HG03039 (cell line): ENCODE measurements around the gene COLGALT1.

Experiments
- ATAC-seq: cut with Tn5 transposase; IDR thresholded peaks from one replicate; pipeline ENCODE4 v1.9.1; 2021; ENCODE audit warnings: mild to moderate bottlenecking, moderate library complexity; ENCODE audit not compliant: unreplicated experiment

Gene COLGALT1

DNA sequence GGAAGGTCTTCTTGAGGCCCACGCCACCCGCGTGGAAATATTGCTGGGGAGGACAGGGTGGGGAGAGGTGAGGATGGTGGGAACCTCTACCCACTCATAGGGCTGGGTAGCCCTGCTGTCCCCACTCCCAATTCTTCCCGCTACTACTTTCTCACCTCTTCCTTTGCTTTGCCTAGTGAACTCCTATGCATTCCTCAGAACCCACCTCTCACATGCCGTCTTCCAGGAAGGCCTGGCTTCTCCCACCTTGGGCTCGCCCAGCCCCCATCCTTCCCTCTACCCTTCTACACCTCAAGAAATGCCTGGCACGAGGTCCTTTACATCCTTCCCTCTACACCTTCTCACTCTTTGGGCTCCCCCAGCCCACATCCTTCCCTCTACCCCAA, 62.4 kb downstream of the COLGALT1 start:
- no peak for ATAC-seq

DNA sequence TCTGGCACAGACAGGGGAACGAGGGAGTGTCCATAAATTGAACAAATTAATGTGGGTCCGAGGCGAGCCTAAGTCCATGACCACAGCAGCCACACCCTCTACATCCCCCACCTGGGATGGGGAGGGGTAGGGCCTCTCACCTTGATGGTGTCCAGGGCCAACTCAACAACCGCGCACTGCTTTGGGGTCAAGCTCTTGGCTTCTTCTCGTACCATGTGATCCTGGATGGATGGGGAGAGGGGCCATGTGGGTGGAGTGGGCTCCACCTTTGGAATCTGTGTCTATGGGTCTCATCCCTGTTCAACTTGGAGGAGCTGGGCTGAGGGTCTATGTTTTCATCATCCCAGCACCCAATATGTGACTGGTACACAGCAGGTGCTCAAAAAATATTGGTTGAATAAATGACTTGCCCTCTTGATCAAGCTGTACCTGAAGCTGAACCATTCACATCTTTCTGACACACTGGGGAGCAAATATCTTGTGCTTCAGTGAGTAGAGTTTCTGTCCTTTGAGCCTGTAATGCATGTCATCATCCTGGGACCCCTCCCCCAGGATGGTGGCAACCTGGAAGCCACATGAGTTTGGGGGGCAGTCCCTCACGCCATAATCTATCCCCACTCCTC, 62.9 kb downstream of the COLGALT1 start:
- no peak for ATAC-seq

DNA sequence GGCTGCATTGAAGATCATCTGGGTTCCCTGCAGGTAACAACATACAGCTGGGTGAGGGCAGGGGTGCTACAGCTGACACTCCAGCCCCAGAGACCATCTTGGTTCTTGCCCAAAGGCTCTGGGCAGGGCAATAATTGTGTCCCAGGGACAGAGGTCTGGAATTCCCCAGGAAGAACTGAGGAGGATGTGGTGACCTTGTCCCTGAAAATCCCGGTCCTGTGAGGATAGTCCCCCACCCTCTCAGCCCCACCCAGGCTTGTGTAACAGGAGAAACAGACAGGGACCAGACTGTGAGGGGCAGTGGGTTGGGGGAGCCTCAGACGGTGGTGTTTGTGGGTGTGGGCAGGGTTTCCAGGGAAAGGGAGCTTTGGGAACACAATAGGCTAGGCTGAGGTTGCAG, 63.5 kb downstream of the COLGALT1 start:
- ATAC-seq = no peak

DNA sequence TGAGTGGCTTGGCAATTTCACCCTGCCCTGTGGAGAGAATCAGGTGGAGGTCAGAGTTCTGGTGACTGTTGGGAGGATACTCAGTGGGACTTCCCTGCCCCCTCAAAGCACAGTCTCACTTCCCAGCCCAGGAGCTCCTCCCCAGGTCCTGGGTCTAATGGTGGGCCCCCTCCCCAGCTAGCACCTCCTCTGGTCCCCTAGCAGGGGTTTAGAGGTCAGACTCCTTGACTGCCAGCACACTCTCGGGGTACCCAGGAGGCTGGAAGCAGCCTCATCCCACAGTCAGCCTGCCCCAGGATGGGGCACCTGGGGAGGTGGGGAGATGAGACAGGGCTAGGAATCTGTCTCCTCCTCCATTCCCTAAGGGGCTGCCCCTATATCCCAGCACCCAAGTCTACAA, 65.2 kb downstream of the COLGALT1 start:
- ATAC-seq = no peak

DNA sequence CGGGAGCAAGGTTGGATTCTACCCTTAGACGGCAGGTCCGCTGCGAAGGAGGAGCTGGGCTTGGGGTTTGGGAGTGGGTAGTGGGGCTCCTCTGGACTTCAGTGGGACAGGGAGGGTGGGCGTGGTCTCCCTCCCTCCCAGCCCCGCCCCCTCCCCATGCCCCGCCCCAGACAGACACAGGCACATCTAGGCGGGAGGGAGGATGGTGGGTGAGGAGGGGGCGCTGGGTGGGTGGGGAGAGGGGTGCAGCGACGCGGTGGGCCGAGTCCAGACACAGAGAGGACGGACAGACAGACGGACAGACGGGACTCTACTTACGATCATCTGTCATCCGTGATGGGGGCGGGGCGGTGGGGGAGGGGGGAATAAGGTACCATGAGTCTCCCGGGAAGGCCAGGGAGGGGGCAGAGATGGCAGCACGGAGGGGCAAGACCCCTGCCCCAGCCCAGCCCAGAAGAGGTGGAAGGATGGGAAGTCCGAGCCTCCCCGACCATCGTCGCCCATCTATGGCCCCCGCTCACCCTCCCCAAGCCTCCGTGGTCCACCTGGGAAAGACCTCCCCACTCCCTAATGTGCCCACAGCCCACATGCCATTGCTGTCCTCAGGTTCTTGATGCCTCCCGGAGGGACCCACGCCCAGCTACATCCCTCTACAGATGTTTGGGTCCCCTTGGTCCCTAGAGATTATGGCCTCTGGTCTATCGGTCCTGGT, 67.9 kb downstream of the COLGALT1 start:
- ATAC-seq = no peak

DNA sequence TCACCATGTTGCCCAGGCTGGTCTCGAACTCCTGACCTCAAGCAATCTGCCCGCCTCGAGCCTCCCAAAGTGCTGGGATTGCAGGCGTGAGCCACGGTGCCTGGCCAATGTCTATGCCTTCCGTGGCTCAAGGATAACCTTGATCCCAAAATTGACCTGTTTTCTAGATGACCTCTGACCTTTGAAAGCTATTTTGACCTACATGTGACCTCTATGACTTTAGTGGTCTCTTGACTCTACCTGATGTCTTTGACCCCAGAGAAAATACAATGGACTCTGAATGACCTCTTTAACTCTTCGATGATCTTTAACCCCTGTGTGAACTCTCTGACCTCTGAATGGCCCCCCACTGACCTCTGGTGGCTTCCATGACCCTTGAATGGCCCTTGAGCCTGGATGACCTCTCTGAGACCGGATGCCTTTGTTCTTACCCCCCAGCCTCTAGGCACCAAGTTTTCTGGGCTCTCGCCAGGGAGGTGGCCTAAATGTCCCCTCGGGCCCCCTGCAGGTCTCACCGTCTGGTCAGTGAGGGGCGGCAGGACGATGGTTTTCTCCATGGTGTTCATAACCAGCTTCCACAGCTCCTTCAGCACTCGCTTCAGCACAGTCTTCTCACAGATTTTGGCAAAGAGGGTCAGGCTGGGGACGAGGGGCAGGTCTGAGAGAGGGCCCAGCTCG, 69.0 kb downstream of the COLGALT1 start:
- no peak for ATAC-seq

DNA sequence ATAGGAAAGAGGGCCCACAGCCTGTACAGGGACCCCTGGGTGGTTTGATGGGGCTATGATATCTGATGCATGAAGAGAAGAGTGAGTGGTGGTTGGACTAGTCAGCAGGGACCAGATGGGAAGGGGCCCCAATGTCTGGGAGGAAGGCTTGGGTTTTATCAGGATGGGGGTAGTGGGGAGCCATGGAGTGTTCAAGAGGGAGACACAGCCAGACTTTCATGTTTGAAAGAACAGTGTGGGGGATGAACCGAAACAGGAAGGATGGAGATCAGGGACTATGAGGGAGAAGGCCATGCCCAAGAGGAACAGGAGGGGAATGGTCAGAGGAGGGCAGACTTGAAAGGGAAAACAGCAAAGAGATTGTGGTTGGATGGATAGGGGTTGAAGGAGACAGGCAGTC, 69.6 kb downstream of the COLGALT1 start:
- no peak for ATAC-seq

DNA sequence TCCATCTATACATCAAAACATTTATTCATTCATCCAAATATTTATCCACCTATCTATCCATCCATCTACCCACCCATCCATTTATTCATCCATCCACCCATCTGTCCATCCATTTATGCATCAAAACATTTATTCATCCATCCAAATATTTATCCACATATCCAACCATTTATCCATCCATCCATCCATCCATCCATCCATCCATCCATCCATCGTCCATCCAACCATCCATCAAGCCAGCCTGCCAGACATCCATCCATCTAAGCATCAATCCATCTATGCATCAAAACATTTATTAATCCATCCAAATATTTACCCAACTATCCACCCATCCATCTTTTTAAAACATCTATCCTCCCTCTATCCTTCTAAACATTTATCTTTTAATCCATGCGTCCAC, 70.5 kb downstream of the COLGALT1 start:
- ATAC-seq = no peak

DNA sequence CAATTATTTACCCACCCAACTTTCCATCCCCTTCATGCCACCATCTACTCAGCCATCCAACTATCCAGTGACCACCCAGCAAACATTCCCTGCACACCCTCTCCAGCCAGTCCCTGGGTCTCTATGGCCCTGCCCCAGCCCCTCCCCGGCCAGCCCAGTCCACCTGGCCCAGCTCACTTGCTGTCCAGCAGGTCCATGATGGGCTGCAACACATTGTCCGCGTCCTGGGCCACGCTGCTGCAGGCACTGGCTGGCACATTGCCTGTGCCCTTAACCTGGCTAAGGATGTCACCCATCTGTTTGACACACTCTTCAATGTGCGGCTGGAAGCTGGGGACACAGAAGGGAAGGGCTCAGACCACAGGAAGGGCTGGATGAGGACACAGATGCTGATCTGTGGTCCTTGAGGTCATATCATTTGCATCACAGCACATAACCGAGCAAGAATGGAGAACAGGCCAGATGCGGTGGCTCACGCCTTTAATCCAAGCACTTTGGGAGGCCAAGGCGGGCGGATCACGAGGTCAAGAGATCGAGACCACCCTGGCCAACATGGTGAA, 71.1 kb downstream of the COLGALT1 start:
- ATAC-seq = no peak

DNA sequence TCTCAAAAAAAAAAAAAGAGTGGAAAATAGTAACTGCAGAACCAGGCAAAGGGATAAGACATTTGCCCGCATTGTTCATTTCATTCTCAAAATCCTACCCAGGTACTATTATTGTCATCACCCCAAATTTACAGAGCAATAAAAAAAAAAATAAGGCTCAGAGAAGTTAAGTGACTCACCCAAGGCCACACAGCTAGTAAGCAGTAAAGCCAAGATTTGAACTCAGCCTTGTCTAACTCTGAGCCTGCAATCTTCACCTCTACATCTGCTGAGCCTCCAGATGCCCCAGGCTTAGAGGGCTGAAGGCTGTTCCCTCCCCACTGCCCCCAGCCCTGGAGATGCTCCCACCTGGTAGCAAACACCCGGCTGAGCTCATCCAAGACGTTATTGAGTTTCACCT, 71.7 kb downstream of the COLGALT1 start:
- ATAC-seq = no peak

DNA sequence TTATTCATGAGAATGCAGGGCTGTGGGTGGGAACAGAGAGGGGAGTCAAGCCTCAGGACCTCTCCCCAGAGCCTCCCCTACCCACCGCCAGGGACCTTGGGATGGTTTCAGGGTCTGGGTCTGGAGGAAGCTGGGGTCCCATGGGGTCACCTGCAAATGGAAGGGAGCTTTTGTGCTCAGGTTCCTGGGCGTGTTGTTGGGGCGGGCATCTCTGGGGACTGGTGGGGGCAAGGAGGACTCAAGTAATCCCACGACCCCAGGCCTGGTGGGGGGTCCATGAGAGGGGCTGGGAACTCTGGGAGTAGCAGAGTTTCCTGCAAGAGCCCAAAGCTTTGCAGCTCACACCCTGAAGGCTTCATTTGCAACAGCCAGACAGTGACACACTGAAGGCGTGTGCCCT, 72.5 kb downstream of the COLGALT1 start:
- ATAC-seq = no peak

DNA sequence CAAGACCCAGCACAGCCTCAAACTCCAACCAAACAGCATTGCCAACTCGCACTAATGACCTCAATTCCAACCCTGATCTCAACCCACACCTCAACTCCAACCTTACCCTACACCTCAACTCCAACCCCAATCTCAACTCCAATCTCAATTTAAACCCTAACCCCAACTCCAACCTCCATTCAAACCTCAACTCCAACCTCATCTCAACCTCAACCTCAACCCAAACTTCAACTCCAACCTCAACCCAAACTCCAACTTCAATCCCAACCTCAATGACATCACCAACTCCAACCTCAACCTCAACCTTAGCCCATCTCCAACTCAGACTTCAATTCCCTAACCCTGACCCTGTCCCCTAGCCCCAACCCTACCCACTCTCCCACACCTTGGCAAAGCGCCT, 74.3 kb downstream of the COLGALT1 start:
- no peak for ATAC-seq

DNA sequence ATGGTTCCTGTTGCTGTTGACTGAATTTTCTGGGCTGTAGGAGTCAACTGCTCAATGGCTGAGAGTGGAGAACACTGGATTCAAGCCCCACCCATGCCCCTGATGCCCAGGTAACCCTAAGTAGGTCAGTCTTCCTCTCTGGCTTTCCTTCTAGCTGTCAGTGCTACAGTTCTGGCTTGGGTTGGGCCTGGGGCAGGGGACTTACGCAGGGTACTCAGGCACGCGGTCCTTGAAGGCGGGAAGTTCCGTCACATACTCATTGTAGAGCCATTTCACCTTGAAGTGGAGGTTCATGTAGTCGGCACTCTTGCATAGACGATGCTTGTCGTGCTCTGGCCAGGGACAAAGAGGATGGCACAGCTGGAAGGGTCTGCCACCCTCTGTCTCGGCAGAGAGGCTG, 77.1 kb downstream of the COLGALT1 start:
- ATAC-seq = no peak
